HEK293T (cell line): Measurements from ENCODE around the gene TBC1D10A.

Experiments used
- CTCF ChIA-PET: fragments of 350-600 bp; formaldehyde crosslinking; extraction: SDS; loops from one replicate; lab custom pipeline; 2021; ENCODE audit warnings: antibody characterized with exemption, inconsistent platforms; lab: Yijun Ruan, JAX
- POLR2A ChIA-PET: fragments of 350-600 bp; formaldehyde crosslinking; extraction: SDS; loops from one replicate; lab custom pipeline; 2020; ENCODE audit warnings: antibody characterized with exemption, inconsistent platforms; lab: Yijun Ruan, JAX
- DNase-seq: peaks from one replicate; pipeline ENCODE4 v3.0.0; 2012; ENCODE audit warnings: mixed read lengths; ENCODE audit errors: extremely low spot score
- ARNT ChIP-seq: fragments of 450-650 bp; IDR thresholded peaks from 2 replicates; pipeline ENCODE4 v1.6.1; 2017; ENCODE audit warnings: mild to moderate bottlenecking
- BHLHE40 ChIP-seq: fragments of 450-650 bp; IDR thresholded peaks from 2 replicates; pipeline ENCODE4 v1.6.1; 2016; ENCODE audit warnings: mild to moderate bottlenecking, moderate library complexity, borderline replicate concordance
- CTBP1 ChIP-seq: fragments of 450-650 bp; IDR thresholded peaks from 2 replicates; pipeline ENCODE4 v1.6.1; 2016; ENCODE audit warnings: borderline replicate concordance
- ELF4 ChIP-seq: fragments of 450-650 bp; IDR thresholded peaks from 2 replicates; pipeline ENCODE4 v1.6.1; 2017; ENCODE audit warnings: antibody characterized with exemption
- FOXA1 ChIP-seq: fragments of 450-650 bp; IDR thresholded peaks from 2 replicates; pipeline ENCODE4 v1.6.1; 2016; ENCODE audit warnings: mild to moderate bottlenecking
- FOXK2 ChIP-seq: fragments of 450-650 bp; IDR thresholded peaks from 2 replicates; pipeline ENCODE4 v1.6.1; 2016; ENCODE audit warnings: mild to moderate bottlenecking
- FOXM1 ChIP-seq: fragments of 450-650 bp; IDR thresholded peaks from 2 replicates; pipeline ENCODE4 v1.6.1; 2017; ENCODE audit warnings: mild to moderate bottlenecking, borderline replicate concordance
- HDGF ChIP-seq: fragments of 450-650 bp; IDR thresholded peaks from 2 replicates; pipeline ENCODE4 v1.6.1; 2017; ENCODE audit warnings: antibody characterized with exemption, borderline replicate concordance
- L3MBTL2 ChIP-seq: fragments of 450-650 bp; conservative IDR thresholded peaks from 2 replicates; pipeline ENCODE4 v1.6.1; 2016; ENCODE audit warnings: mild to moderate bottlenecking
- LEF1 ChIP-seq: fragments of 450-650 bp; IDR thresholded peaks from 2 replicates; pipeline ENCODE4 v1.6.1; 2017; ENCODE audit warnings: mild to moderate bottlenecking, borderline replicate concordance
- NFRKB ChIP-seq: fragments of 450-650 bp; IDR thresholded peaks from 2 replicates; pipeline ENCODE4 v1.6.1; 2016; ENCODE audit warnings: mild to moderate bottlenecking, moderate library complexity
- SP1 ChIP-seq: fragments of 450-650 bp; IDR thresholded peaks from 2 replicates; pipeline ENCODE4 v1.6.1; 2017
- SUZ12 ChIP-seq: fragments of 450-650 bp; IDR thresholded peaks from 2 replicates; pipeline ENCODE4 v1.6.1; 2016; ENCODE audit warnings: mild to moderate bottlenecking
- TARDBP ChIP-seq: fragments of 450-650 bp; IDR thresholded peaks from 2 replicates; pipeline ENCODE4 v1.6.1; 2016
- ZNF384 ChIP-seq: fragments of 450-650 bp; IDR thresholded peaks from 2 replicates; pipeline ENCODE4 v1.6.1; 2016
- TF ChIP-seq, protein P1 (sequence below): fragments of 450-650 bp; IDR thresholded peaks from 2 replicates; pipeline ENCODE4 v1.6.1; 2016

TBC1D10A gene

DNA sequence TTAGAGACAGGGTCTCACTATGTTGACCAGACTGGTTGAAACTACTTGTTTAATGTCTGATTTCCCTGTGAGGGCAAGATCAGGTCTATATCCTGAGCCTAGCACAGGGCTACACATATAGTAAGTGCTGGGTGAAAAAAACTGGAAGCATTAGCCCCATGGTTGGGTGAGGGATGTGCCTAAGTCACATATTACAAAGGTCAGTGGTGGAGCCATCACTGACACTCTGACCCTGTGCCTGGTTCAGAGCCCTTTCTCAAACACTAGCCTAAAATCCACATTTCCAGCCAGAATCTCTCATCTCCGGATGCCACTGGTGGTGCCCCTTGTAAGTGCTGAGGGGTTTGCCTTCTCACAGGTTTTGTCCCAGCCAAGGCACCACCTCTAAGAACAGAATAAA is 9.0 kb downstream of the TBC1D10A start:
- POLR2A ChIA-PET = no interaction called here
- CTCF ChIA-PET = no interaction called here
- no peak for DNase-seq
- TF ChIP-seq SP1 (no peak), SUZ12 (no peak), L3MBTL2 (no peak), HDGF (no peak), ELF4 (no peak), TARDBP (no peak), ARNT (no peak), FOXA1 (no peak), FOXK2 (no peak), CTBP1 (no peak), BHLHE40 (no peak), ZNF384 (no peak), FOXM1 (no peak), NFRKB (no peak), LEF1 (no peak)
- TF ChIP-seq, protein P1, sequence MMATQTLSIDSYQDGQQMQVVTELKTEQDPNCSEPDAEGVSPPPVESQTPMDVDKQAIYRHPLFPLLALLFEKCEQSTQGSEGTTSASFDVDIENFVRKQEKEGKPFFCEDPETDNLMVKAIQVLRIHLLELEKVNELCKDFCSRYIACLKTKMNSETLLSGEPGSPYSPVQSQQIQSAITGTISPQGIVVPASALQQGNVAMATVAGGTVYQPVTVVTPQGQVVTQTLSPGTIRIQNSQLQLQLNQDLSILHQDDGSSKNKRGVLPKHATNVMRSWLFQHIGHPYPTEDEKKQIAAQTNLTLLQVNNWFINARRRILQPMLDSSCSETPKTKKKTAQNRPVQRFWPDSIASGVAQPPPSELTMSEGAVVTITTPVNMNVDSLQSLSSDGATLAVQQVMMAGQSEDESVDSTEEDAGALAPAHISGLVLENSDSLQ = no peak

GRCh38 chr22:30315962-30316576 is 10.7 kb downstream of the TBC1D10A start:
- TF ChIP-seq L3MBTL2 = no peak
- TF ChIP-seq TARDBP = no peak
- TF ChIP-seq NFRKB = no peak
- TF ChIP-seq BHLHE40 = no peak
- no peak for TF ChIP-seq CTBP1
- no peak for TF ChIP-seq FOXM1
- TF ChIP-seq ZNF384 = no peak
- no peak for TF ChIP-seq HDGF
- no peak for DNase-seq
- POLR2A ChIA-PET = interaction anchor here (0.7 to 1.6 kb wide), 2 partner anchors 11 to 12 kb away, joined by 3 to 6 read pairs; partner anchors contain the start of gene TBC1D10A
- CTCF ChIA-PET = no interaction called here

- ChIA-PET POLR2A (interaction anchor here (1.5 to 1.6 kb wide), 2 partner anchors 12 to 42 kb away, joined by 4 to 6 read pairs; partner anchors contain the start of genes CCDC157, SF3A1 and TBC1D10A), CTCF (interaction anchor here (0.6 to 1.1 kb wide), 2 partner anchors 23 to 27 kb away, joined by 3 read pairs; no protein-coding TSS in a partner anchor)
- TF ChIP-seq ELF4 (no peak), SP1 (no peak), HDGF (no peak), BHLHE40 (no peak), LEF1 (no peak), ZNF384 (no peak), FOXK2 (no peak), NFRKB (no peak)
- TF ChIP-seq, protein P1 = no peak
- no peak for DNase-seq
Measured at GRCh38 chr22:30314915-30315314, 11.8 kb downstream of the TBC1D10A start.

DNA sequence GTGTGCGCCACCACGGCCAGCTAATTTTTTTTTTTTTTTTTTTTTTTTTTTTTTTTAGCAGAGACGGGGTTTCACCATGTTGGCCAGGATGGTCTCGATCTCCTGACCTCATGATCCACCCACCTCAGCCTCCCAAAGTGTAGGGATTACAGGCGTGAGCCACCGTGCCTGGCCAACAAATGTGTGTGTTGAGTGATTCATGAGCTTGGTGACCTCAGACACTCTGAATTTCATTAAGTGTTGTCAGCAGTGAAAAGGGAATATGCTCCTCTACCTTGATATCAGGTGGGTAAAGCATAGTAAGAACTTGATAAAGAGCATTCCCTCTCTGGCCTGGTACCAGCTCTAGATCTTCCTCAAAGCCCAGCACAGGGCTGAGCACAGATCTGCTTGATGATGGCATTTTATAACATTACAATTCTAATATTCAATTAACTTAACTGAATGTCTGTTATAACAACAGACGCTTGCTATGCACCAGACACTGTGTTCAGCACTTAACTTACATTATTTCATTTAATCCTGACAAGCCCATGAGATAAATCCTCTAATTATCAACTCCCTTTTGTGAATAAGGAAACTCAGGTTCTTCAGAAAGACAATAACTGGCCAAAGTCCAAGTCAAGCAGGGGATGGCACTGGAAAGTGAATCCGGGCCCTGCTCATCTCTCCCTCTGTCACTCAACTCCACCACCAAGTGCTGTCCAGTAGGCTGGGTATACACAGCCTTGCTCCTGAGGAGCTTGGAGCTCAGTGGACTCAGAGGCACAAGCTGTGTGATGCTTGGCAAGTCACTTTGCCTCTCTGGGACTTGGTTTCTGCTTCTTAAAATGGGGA is 13.0 kb downstream of the TBC1D10A start:
- DNase-seq = no peak
- ChIA-PET POLR2A (interaction anchor here (0.6 to 1.5 kb wide), 3 partner anchors 13 to 1491 kb away, joined by 3 to 4 read pairs (median 4); partner anchors contain the start of genes CCDC157, SF3A1 and TBC1D10A), CTCF (no interaction called here)
- TF ChIP-seq ELF4 (no peak), NFRKB (no peak), BHLHE40 (no peak), HDGF (no peak), ARNT (no peak), CTBP1 (no peak), ZNF384 (no peak), FOXM1 (no peak), SUZ12 (no peak), LEF1 (no peak), SP1 (no peak), FOXK2 (no peak), TARDBP (no peak), L3MBTL2 (no peak), FOXA1 (no peak)
- TF ChIP-seq, protein P1 = no peak

DNA sequence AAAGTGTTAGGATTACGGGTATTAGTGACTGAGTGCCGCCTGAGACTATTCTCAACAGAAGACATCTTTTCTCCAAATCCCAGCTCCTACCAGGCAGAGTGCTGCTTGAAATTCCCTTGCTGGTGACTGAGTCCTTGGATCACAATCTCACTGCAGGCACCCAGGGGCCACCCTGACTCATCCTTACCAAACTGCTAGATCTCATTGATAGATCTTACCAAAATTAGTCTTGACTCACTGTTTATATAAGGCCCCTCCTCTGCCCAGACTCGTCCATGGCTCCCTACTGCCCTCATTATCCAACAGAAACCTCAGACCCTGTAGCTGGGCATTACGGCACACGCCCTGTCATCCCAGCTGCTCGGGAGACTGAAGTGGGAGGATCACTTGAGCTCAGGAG is 14.7 kb downstream of the TBC1D10A start:
- TF ChIP-seq TARDBP = no peak
- ChIA-PET CTCF (interaction anchor here (1.0 kb wide), 1 partner anchor 9 kb away, joined by 3 read pairs; no protein-coding TSS in a partner anchor), POLR2A (no interaction called here)
- DNase-seq = no peak
